HG03521 (cell line): ENCODE measurements around the gene CT47C1.
A peak's percentile ranks its signal among the peaks of the same experiment; 100 is the strongest.

ENCODE experiments used
- ATAC-seq: cut with Tn5 transposase; IDR thresholded peaks from one replicate; pipeline ENCODE4 v1.9.1; 2021; ENCODE audit warnings: mild to moderate bottlenecking, moderate library complexity; ENCODE audit not compliant: unreplicated experiment

Gene CT47C1

DNA sequence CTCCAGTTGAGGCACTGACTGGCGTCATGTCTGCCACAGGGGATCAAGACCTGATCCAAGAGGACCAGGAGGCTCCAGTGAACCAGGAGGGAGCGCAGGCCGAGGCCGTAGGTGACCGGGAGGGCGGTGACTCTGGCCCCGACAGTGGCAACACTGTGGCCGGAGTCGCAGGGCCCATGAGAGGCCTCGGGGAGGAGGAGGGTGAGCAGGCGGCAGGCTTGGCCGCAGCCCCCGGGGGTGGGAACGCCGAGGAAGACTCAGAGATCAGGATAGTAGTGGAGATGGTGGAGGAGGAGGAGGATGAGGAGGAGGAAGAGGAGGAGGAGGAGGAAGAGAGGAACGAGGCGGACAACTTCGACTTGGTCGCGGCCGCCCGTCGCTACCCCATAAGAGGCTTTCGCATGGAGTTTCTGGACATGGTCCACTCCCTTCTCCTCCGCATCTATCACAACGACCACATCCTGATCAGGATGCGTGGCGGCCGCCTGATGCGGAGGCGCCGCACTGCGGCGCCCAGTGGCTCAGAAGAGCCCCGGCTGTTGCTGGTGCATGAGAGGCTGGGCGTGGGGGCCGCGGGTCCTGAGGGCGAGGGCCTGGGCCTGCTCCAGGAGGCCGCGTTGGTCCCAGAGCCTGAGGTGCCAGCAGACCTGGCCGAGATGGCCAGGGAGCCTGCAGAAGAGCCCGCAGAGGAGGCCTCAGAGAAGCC is 560 bp downstream of the CT47C1 start:
- ATAC-seq, result no peak

DNA sequence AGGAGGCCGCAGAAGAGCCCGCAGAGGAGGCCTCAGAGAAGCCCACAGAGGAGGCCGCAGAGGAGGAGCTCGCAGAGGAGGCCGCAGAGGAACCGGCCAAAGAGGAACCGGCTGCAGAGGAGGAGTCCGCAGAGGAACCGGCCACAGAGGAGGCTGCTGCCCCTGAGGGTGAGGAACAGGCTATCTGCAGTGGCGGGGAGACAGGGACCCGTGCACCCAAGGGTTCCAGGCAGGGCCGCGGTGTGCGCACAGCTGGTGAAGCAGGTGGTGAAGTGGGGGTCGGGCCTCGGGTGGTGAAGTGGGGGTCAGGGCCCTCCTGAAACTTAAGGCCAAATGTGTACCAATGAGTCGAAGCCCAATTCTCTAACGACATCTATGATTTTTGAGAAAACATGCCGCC is 1.1 kb downstream of the CT47C1 start:
- no peak for ATAC-seq

DNA sequence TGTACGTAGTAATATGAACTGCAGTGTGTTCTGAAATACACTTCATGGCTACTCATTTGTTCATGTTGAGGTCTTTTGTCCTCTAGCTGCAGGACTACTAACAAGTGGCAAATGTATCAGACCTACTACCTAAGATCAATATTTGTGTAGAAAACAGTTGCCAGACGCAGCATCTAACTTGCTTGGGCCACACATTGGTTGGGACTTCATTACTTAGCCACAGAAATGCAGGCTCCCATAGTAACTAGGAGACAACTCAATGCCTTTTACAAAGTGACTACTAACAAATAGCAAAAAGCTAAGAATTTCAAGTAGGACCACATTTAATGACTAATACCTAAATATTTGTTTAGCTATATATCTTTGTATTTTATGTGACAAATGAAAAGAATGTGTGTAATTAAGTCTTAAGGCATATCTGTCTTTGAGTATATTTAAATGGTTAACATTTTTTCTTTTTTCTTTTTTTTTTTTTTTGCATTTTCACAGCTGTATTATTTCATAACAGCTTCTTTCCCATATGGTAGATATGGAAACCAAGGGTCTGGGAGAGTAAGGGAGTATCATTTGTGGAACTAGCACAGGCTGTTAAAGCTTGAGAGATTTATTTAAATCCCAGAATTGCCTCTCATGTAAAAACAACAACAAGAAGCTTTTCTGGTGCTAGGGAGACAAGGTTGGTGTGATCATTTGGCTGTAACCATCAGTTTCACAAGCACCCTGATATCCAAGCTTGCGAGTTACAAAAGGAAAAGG is 2.7 kb downstream of the CT47C1 start:
- no peak for ATAC-seq

DNA sequence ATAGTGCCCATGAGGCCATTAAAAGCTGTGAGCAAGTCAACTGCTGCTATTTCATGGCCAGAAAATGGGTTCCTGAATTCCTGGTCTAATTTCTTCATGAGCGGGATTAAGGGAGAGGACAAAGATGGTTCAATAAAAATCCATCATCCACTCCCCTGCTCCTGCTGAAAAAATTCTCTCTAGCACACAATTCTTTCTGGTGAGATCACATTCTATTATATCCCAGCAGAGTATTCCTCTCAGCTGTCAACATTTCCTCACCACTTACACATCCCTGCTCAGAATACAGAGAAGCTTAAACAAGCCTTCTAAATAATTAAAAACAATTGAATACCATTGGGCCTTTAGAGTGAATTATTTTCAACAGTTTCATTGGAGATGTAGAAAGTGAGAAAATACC is 9.5 kb downstream of the CT47C1 start:
- no peak for ATAC-seq

DNA sequence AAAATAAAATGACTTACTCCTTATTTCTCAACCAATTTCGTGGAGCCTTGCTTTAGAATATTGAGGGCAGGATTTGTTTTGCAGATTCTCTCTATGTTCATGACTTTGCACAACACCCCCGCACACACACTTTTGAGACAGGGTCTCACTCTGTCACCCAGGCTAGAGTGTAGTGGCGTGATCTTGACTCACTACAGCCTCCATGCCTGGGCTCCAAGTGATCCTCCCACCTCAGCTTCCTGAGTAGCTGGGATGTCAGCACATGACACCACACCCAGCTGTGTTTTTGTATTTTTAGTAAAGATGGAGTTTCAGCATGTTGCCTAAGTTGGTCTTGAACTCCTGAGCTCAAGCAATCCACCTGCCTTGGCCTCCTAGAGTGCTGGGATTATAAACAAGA is 12.0 kb downstream of the CT47C1 start:
- no peak for ATAC-seq

DNA sequence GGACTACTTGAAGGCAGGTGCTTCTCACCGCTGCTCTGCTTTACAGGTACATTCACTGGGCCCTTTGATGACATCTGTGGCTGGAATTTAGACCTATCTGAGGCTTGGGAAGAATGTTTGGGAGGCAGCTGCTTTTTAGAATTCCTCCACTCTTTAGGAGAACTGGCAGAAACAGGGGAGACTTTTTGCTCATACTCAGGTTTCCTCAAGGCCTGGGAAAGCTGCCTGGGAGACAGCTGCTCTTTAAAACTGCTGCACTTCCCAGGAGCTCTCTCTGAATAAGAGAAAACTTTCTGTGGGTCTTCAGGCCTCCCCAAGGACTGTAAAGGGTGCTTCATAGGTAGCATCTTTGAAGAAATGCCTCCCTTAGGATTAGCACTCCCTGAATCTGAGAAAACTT is 14.3 kb downstream of the CT47C1 start:
- no peak for ATAC-seq

DNA sequence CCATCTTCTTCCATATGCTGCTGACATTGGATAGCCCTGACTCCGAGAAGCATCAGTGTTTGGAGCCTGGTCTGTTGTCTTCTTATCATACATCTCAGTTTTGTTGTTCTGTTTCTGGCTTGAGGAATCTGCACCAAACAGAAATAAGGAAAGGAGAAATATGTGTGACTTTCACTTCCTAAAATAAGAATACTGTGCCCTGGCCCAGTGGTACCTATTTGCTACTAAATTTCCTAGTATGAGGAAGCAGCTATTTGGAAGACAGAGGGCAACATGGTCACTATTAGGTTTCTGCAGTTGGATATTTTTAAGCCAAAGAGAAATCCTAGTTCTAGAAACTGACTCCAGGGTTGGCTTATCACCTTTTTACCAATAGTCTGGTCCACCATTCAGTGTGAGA is 16.8 kb downstream of the CT47C1 start:
- ATAC-seq, result no peak

DNA sequence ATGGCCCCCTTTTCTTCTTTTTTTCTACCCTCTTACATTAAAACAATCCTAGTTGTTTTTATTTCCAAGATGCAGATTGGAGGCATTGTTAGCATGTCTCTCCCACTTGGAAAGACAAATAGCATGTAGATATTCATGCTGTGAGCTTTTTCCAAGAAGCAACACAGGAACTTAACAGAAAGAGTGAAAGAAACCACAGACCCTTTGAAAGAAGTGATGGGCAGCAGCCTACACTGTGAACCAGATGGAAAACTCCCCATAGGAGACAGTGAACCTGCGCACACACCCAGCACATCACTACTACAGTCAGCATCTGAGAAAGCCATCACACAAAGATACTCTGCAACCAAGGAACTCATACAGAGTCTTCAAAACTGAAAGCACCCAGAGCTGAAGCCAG is 17.8 kb downstream of the CT47C1 start:
- ATAC-seq, result no peak

DNA sequence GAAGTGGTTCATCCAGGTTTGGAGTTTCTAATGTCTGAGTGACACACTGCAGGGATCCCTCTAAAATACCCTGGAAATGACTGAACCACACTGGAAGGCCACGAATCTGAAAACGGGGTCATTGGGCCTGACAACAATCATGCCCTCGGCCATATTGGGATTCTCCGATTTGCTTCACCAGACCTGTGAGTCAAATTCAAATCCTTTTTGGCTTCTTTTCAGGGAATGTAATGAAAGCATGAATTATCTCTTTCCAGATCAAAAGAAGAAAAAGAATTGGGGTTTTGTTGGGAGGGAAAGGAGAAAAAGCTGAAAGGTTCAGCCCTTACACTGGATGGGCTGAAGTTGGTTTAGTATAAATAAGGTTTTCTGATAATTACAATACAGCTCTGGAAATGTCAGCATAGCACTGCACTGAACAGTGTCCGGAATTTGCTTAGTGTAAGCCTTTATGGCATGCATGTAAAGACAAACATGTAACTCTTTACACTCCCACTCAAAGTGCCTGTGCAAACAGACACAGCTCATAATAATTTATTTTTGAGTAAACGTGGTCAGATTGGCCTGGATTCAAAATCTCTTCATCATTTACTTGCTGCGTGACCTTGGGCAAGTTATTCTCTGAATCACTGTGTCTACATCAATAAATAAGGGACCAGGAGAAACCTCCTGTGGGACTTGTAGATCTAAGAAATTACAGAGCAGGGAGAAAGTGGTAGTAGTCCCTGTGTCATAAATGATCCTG is 21.4 kb downstream of the CT47C1 start:
- no peak for ATAC-seq

DNA sequence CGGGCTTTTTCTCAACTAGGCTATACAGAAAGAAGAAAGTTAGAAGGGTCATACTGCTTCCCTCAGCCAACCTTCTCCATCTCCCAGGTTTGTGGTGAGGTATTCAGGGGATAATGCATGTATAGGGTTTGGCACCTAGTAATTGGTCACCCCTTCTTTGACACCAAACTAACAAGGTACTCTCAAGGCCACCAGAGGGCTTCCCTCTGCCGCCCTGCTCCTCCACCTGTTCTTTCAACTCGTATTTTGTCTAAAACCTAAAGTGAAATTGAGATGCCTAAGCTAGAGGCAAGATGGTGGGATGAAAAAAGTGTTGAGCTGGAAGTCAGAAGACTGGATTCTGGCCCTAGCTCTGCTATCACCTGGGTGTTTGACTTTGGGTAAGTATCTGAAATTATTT is 22.0 kb downstream of the CT47C1 start:
- no peak for ATAC-seq

DNA sequence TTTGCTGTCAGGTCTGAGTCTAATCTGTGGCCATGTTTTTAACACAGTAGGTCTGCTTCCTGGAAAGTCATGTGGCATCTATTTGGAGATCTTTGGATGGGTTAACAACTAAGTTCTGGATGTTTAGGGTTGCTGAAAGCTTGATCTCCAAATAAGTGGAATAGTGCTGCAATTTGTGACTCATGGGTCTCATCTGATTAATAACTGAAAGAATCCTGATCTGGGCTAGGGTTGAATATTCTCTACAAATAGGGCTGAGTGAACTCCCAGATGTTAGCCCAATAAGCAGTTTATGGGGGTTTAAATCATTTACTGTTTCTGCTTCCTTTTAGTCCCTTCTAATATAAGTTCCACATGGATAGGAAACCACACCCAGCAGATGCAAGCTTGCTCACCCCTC is 23.1 kb downstream of the CT47C1 start:
- no peak for ATAC-seq

DNA sequence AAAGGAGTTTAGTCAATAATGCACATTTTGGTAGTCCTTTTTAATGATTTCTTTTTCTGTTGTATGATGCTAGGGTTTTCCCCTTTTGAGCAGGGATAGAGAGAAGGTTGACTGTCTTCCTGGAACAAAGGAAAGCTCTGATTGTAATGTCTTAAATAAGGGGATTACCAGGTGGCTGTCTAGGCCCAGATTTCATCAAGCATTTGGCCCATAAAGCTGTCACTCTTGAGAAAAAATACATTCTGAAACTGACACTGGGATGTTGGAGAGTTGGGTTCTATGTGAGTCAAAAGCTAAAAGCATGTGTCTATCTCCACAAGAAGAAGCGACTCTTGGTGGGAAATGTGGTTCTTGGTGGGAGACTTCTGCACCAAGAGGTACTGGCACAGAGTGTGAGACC is 28.4 kb downstream of the CT47C1 start:
- no peak for ATAC-seq

DNA sequence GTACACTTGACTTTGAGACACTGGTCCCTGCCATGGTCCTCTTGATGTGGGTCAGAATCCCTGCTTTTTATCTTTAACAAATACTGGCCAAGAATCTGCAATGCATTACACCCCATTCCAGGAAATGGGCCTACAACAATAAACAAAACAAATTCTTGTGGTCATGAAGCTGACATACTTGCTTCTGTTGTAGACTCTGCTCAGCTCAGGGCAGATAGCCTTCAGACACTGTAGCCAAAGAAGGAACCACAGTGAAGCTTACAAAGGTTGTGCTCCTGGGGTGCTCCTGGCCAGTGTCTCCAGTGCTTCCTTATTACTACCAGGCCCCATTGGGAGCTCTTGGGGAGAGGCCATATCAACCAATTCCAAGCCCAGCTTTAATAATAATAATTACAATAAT is 33.0 kb downstream of the CT47C1 start:
- ATAC-seq, result no peak

DNA sequence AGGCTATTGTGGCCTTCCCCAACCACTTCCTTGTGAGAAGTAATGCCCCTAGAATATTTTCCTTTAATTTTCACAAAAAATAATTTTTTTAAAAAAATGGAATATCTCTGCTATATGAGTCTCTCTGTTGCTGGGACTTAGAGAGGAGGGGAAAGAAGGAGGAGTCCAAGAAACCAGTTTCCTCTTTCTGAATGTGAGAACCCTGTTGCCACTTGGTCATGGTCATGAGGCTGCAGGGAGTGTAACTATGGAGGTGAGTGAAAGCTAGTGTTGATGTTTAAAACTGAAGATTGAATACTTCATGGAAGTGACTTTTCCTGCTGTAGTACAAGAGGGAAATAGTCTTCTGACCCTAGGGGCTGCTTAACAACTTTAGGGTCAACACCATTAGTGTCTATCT is 34.4 kb downstream of the CT47C1 start:
- ATAC-seq, result no peak

DNA sequence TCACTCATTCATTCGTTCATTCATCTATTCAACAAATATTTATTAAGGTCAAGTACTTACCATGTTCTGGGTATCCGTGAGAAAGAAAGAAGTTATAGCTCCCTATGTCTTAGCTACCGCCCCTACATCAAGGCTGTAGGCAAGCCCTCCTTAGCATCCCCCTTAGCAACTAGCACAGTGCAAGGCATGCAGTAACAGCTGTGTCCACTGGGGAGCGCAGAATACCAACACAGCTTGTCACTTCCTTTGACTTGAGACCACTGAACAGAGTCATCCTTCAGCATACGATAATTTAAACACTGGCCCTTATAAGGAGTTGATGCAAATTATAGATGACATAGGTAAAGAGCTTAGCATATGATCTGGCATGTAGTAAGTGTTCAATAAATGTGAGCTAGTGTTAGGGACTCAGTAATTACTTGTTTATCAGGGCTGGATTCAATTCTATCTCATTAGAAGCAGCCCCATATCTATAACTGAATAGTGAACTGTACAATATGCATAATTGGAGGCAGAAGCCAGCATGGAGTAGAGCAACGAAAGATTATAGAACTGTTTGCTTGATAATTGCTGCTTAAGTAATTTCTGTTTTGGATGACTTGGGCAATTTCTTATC is 46.1 kb downstream of the CT47C1 start:
- ATAC-seq, result peak; percentile 71

DNA sequence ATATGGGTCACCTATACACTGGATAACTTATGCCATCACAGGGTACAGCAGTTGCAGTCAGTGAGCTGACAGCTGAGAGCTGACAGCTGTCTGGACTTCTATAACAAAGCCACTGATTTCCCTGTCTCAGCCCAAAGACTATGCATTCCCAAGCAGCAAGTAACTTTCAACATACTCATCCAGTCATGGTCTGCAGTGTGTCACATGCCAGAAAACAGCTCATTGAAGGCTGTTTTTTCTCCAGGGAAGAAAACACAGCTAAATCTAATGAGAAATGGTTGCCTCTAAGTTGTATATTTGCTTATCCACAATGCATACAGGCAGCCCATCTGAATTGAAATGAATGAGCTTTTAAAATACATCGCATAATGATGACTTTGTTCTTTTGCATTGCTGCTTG is 48.5 kb downstream of the CT47C1 start:
- ATAC-seq, result no peak
